Inflammatory macrophage treated with lipopolysaccharide for 1 hour (primary cell): Measurements from ENCODE around the gene NFIX.

Experiments
- DNase-seq, 2 donors: peaks; one replicate each; pipeline ENCODE4 v3.0.0-alpha.2; 2020 to 2022

Gene NFIX

GRCh38 chr19:13010038-13010991 is 15.0 kb downstream of the NFIX start:
- peak in 1 of 2 donors; percentile 40 for DNase-seq

DNA sequence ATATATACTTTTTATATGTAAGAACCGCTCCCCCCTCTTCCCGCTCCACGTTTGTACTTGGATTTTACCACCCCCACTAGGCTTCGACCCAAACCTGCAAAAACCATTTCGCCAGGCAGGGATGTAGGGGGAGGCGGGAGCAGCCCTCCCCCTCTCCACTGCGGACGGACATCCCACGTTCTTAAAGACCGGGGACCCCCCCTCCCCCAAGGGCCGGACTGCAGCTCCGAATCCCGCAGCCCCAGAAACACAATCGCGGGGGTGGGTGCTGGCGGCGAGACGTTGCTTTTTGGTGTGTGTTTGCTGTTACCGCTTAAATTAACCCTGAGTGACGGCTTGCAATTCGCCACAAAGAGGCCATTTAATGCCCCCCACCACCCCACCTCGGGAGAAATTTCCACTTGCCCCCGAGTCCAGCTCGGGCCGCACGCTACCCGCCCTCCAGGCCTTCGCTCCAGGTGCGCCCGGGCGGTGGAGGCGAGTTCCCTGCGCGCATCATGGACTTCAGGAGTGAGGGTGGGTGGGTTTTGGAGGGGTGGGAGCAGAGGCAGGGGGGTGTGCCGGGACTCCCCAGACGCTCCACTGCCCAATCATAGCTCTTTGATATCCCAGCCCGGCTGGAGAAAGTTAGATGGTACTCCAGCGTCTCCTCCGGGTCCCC is 15.8 kb downstream of the NFIX start:
- no peak for DNase-seq

DNA sequence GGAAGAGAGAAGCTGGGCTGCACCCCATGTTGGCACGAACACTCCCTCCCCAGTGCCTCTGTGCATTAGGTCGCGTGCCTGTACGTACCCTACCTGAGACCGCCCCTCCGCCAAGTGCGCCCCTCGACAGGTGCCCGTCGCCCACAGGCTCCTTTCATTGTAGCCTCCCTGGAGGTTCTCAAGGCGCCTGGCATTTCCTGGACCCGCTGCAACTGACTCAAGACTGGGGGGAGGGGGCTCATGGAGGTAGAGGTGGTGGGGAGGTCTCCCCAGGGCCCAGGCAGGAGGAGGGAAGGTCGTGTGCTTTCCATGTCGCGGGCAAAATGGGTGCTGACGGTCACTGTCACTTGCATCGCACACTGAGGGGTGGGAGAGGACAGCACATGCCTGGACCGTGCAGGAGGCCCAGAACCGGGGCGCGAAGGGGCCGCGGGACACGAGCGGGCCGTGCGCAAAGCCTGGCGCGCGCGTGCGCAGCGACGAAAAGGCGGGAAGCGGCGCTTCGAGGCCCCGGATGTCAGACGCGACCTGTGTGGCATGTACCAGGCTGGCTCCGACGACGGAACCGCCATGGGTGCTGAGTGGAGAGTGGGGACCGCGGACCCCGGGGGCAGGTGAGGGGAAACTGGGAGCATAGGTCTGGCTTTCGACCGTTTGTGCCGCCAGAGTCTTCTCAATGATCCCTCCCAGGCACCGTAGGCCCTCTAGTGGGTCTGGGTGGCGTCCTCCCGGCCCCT is 16.5 kb downstream of the NFIX start:
- DNase-seq, result no peak

- no peak for DNase-seq
Measured at GRCh38 chr19:13012390-13012689, 17.1 kb downstream of the NFIX start.

GRCh38 chr19:13012690-13013608 is 17.7 kb downstream of the NFIX start:
- peak; percentile 43 to 64 for DNase-seq

- DNase-seq, result no peak
Measured at GRCh38 chr19:13013649-13014048, 18.4 kb downstream of the NFIX start.

DNA sequence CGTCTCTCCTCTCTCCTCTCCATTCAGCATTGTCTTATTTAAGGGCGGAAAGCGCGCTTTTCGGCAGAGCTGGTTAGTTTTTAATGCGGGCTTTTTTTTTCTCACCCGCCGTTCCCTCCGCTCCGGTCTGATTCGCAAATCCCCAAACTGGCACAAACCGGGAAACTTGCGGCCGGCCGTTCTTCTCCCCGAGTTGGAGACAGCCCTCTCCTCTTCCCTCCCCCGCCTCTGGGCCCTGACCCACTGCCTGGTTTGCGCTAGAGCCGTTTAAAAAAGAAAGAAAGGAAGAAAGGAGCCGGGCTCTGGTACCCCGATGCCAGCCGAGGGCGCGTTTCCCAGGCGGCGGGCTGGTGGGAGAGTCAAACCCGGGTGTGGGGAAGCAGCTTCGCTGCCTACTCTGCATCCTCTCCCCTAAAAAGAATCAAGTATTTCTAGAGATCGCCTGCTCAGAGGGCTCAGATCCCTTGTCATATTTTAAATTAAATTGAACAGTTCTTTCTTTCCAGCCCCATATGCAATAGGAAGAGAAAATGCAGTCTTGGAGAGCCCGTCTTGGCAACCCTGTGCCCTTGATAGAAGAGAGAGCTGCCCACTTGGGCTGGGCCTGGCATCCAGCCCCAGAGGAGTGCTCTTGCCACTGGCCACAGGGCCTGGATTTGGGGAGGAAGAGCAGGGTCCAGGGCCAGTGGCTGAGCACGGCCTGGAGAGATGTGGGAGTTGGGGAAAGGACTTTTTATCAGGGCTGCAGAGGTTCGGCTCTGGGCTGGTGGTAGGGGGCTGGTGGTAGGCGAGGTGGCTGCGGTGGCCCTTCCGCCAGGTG is 19.0 kb downstream of the NFIX start:
- DNase-seq, result peak in 1 of 2 donors; percentile 35

DNA sequence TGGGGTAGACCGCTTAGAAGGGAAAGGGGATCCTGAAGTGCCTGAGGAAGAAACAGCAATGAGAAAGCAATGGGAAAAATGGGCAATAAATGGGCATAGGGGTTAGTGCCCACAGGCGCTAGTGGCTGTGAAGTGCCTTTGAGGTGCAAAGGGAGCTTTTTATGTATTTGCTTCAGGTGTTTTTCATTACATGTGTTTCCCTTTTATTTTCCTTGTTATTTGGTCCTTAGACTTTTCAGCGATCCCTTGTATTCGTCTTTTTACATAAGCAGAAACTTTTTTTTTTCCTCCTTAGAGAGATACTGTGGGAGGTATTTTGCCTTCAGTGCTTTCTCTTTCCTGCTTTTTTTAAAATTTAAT is 19.6 kb downstream of the NFIX start:
- no peak for DNase-seq

DNA sequence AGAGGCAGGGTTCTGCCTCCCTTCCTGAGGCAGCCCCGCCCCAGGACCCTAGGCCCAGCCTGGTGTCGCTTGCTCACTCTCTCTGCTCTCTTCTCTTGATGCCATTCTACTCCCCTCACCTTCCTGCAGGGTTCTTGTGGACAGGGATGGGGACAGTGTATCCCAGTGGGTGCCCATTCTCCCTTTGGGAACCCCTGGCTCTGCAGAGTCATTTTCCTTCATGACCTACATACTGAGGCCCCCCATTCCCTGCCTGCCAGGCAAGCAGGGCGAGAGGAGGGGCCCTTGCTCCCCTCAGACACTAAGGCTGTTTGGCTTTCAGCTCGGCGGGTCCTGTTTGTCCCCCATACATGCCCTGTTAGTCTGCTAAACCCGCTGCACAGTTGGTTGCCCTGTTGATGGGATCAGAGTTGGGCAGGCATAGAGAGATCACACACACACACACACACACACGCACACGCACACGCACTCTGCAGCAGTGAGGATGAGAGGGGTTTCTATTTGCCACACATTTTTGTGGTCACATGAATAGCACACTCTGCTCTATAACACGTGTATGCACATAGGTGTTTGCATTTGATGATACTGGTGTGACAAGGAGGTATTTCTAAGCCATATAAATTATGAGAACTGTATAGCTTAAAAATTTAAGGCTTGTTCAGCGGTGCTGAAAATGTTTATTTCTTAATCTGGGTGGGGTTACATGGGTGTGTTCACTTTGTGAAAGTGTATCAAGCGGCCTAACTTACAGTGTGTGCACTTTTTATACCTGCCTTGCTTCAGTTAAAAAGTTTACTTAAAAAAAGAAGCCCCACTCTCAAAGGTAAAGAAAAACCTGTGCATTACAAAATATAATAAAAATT is 20.3 kb downstream of the NFIX start:
- no peak for DNase-seq

GRCh38 chr19:13016245-13016627 is 21.0 kb downstream of the NFIX start:
- DNase-seq, result no peak

- DNase-seq, result no peak
Measured at GRCh38 chr19:13016628-13017305, 21.5 kb downstream of the NFIX start.

GRCh38 chr19:13017306-13018034 is 22.2 kb downstream of the NFIX start:
- no peak for DNase-seq

- DNase-seq, result no peak
Measured at GRCh38 chr19:13018035-13018914, 23.0 kb downstream of the NFIX start.

DNA sequence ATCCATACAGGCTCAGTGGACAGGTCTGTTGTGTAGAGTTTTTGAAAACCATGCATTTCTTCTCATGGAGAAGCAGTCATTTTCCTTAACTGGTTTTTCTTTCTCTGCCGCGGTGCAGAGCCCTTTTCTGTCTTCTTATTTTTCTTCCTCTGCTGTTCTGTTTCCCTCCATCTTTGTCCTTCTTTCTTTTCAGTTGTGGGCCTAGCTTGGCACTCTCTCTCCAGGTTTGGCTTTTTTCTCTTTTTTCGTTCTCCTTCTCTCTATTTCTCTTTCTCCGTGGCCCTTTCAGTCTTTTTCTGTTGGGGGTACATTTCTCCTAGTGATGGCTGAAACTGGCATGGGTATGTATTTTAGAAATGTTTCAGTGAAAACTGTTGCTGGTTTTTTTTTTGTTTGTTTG is 24.1 kb downstream of the NFIX start:
- DNase-seq, result no peak

GRCh38 chr19:13020002-13020414 is 24.7 kb downstream of the NFIX start:
- no peak for DNase-seq

- peak in 1 of 2 donors; percentile 12 for DNase-seq
Measured at GRCh38 chr19:13022111-13022858, 27.0 kb downstream of the NFIX start.

GRCh38 chr19:13022859-13023636 is 27.8 kb downstream of the NFIX start:
- no peak for DNase-seq
